VCaP (cell line): ENCODE measurements around the gene NOP56.
"Not testable (repeated sequence)": the region's sequence is repeated elsewhere in the genome, so short reads cannot be mapped to it uniquely, and the experiment has no call there.

ENCODE experiments used
- H3K27ac ChIP-seq: fragments of 450-650 bp; 2 replicates; pipeline ENCODE4 v1.5.1; 2017
- TF ChIP-seq, protein P1 (sequence below): fragments of 450-650 bp; conservative IDR thresholded peaks from 2 replicates; pipeline ENCODE4 v1.5.1; 2017; ENCODE audit warnings: mild to moderate bottlenecking, moderate library complexity

The NOP56 gene

DNA sequence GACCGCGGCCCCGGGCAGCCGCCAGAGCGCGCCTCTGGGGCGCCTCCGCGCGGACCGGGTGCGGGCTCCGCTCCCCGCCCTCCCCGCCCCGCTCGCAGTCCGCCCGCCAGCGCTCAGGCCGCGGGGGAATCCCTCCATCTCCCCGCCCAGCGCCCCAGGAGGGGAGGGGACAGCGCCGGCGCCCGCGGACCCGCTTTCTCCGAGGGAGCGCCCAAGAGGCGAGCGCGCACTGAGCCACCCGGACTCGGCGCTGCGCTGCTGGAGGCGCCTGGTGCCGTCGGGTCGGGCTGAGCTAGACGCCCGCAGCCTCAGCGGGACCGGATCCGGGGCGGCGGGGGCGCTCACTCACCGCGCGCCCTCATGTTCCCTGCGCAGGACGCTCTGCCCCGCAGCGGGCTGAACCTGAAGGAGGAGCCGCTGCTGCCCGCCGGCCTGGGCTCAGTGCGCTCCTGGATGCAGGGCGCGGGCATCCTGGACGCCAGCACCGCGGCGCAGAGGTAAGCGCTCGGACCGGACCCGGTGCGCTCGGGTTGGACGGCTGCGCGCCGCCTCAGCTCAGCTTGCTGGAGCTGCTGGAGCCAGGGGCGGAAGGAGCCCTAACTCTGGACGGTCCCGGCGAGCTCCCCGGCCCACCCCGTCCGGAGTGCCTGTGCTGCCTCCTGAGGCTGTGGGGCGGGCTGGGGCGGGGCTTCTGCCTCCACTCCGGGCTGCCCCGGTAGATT is 41.0 kb downstream of the NOP56 start:
- peak overlapping the region; percentile 62 for H3K27ac ChIP-seq
- TF ChIP-seq, protein P1, sequence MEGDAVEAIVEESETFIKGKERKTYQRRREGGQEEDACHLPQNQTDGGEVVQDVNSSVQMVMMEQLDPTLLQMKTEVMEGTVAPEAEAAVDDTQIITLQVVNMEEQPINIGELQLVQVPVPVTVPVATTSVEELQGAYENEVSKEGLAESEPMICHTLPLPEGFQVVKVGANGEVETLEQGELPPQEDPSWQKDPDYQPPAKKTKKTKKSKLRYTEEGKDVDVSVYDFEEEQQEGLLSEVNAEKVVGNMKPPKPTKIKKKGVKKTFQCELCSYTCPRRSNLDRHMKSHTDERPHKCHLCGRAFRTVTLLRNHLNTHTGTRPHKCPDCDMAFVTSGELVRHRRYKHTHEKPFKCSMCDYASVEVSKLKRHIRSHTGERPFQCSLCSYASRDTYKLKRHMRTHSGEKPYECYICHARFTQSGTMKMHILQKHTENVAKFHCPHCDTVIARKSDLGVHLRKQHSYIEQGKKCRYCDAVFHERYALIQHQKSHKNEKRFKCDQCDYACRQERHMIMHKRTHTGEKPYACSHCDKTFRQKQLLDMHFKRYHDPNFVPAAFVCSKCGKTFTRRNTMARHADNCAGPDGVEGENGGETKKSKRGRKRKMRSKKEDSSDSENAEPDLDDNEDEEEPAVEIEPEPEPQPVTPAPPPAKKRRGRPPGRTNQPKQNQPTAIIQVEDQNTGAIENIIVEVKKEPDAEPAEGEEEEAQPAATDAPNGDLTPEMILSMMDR = no peak

DNA sequence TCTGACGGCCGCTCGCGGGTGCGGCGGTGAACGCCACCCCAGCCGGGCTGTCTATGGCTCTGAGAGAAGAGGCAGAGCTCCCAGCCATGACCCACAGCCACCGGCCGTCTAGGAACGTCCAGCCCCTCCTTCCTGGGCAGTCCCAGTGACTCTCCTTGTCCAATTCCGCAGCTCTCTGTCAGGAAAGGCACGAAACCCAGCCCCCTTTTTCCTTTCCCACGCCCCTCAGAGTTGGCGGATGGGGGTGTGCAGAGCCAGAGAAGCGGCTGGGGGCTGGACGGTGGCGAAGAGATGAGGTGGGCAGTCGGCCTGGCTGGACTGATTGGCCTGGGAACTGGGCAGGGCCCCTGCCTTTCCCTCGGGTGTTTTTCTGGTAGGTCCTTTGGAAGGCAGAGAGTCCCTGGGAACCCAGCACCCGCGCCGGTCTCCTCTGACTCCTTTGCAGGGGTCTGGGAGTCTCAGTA is 41.6 kb downstream of the NOP56 start:
- TF ChIP-seq, protein P1 = no peak

DNA sequence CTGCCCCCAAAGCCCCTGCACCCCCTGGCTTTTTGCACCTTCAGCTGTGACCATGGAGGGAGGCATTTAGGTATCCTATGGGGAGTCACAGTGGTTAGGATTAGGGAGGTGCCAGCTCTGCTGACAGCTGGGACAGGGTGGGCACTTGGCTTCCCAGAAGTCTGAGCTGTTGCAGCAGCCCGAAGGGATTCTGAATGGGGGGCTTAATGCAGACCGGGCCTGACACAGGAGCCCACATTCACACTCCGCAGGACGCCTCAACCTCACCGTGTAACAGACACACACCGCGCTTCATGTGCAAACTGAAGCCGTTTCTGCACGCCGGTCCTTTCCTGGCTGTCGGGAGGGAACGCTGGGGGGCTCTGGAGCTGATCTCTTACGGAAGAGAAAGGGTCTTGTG is 42.1 kb downstream of the NOP56 start:
- H3K27ac ChIP-seq = no peak overlapping the region
- TF ChIP-seq, protein P1 = no peak

More for the DNA sequence above, 41.6 kb downstream of the NOP56 start:
- H3K27ac ChIP-seq = peak overlapping the region; percentile 62

DNA sequence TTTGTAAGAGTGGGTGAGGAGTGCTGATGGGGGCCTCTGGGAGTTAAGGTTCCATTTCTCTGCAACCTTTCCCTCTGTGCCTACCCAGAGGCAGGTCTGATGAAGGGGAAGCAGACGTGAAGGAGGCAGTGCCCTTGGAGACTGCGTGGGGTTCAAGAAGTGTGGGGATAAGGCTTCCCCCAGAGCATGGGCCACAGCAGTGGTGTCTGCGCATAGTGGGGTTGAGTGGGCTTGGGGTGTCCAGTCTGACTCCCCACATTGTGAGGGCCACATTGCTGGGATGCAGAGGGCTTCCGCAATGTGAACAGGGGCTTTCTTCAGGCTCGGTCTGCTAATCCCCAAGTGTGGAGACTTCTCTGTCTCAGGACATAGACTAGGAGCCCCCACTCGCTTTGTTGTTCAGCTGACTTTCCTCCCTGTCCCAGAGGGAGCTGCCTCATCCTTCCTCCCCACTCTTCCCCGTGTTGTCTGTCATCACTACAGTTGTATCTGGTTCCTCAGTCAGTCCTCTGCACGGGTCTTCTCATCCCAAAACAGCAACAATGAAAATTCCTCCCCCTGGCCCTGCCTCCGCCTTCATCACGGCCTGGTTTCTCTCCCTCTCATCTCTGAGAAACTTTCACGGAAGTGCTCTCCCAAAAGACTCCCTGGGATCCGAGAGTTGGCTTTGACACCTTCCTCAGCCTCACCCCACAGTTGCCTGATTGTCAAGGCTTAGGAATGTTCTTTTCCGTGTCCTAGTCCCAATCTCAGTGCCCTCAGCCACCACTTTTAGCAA is 43.0 kb downstream of the NOP56 start:
- no peak overlapping the region for H3K27ac ChIP-seq
- TF ChIP-seq, protein P1 = no peak

DNA sequence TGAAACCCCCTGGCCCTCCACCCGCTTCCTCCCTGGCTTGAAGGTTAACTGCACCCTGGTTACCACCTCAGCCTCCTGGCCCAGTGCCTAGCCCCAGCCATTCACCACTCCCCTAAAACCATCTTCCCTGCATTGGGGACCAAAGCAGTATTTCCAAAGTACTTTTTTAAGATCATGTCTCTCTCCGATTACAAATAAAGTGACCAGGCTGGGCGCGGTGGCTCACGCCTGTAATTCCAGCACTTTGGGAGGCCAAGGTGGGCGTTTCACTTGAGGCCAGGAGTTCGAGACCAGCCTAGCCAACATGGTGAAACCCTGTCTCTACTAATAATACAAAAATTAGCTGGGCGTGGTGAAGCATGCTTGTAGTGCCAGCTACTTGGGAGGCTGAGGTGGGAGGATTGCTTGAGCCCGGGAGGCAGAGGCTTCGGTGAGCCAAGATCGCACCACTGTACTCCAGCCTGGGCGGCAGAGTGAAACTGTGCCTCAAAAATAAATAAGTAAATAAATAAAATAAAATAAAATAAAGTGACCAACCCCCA is 43.6 kb downstream of the NOP56 start:
- H3K27ac ChIP-seq = not testable (repeated sequence)

DNA sequence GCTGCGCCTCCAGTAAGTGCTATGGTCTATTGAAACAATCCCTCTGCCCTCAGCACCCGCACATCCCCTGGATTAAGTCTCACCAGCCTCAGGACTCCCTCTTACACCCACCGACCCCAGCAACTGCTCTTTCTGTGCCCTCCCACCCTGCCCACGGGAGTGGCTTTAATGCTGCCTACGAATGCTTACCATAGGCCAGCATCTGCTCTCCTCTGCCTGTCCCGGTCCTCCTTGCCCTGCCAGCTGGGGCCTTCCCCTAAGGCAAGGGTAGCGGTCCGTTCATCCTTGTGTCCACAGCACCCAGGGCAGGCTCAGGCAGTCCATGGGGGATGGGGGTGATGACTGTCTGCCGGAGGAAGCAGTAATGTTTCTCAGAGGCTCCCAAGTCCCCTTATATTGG is 44.2 kb downstream of the NOP56 start:
- H3K27ac ChIP-seq = no peak overlapping the region
- TF ChIP-seq, protein P1 = no peak

DNA sequence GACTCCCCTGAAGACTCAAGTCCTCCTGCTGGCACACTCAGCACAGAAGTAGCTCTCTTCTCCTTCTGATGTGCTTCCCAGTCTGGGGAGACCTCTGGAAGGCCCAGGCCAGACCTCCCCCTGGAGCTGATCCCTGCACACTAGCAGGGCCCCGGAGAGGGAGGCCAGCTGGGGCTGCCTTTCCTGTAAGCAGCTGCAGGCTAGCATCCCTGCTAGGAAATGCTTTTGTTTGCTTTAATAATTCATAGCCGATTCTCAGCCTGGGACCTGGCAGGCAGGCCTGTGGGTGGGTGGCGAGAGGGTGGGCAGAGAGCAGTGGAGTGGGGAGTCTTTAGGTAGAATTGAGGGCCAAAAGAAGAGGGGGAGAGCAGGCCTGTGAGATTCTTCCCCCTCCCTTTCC is 45.3 kb downstream of the NOP56 start:
- H3K27ac ChIP-seq = peak overlapping the region; percentile 44; the same call in 1 of the 2 replicates
- TF ChIP-seq, protein P1 = no peak
